CD8-positive, alpha-beta memory T cell (primary cell): ENCODE results near the gene CAPN8. TPM values are rescaled to one million over a fixed set of nuclear protein-coding genes. Genes with fewer than 3 reads are reported as not detected.

Source experiments
- CTCF ChIA-PET: fragments of 350-600 bp; sonication (Branson Sonifier 250); formaldehyde crosslinking; loops from one replicate; lab custom pipeline; 2021; ENCODE audit warnings: antibody characterized with exemption; lab: Charles Lee
- POLR2A ChIA-PET: fragments of 350-600 bp; sonication (Branson Sonifier 250); formaldehyde crosslinking; loops from one replicate; lab custom pipeline; 2021; ENCODE audit warnings: antibody characterized with exemption; lab: Charles Lee
- DNase-seq, 5 donors: peaks; one replicate each; pipeline versions ENCODE4 v3.0.0 to v3.0.0-alpha.2; 2020 to 2022; ENCODE audit warnings: mixed read lengths in 1 of 5
- H3K27ac ChIP-seq: one replicate; pipeline ENCODE4 v1.7.0; 2013; ENCODE audit warnings: low read depth, mild to moderate bottlenecking, low read length, moderate library complexity
- H3K27me3 ChIP-seq: 2 replicates; pipeline ENCODE4 v1.7.0; 2013; ENCODE audit warnings: low read length, mild to moderate bottlenecking; ENCODE audit not compliant: insufficient read depth, poor library complexity, severe bottlenecking
- H3K36me3 ChIP-seq: 2 replicates; pipeline ENCODE4 v1.7.0; 2013; ENCODE audit warnings: mild to moderate bottlenecking, low read length, moderate library complexity; ENCODE audit not compliant: insufficient read depth
- H3K4me1 ChIP-seq: 2 replicates; pipeline ENCODE4 v1.7.0; 2013; ENCODE audit warnings: mild to moderate bottlenecking, low read length, moderate library complexity; ENCODE audit not compliant: insufficient read depth
- H3K4me3 ChIP-seq: 2 replicates; pipeline ENCODE4 v1.7.0; 2013; ENCODE audit warnings: mild to moderate bottlenecking, low read length
- H3K9me3 ChIP-seq: 2 replicates; pipeline ENCODE4 v1.7.0; 2013; ENCODE audit warnings: mild to moderate bottlenecking, low read length
- H3K27ac Mint-ChIP-seq, 8 donors: one replicate each; pipeline ENCODE4 v1.8.0; 2020 to 2021; ENCODE audit warnings: mixed read lengths in 8 of 8, mild to moderate bottlenecking in 6 of 8, inconsistent platforms in 3 of 8, moderate library complexity in 3 of 8
- H3K27me3 Mint-ChIP-seq, 2 donors: one replicate each; pipeline ENCODE4 v1.8.0; 2020 to 2021; ENCODE audit warnings: mixed read lengths in 2 of 2, mild to moderate bottlenecking in 1 of 2, moderate library complexity in 1 of 2
- H3K36me3 Mint-ChIP-seq, 3 donors: one replicate each; pipeline ENCODE4 v1.8.0; 2020 to 2021; ENCODE audit warnings: mixed read lengths in 3 of 3, inconsistent platforms in 1 of 3, mild to moderate bottlenecking in 1 of 3
- H3K4me1 Mint-ChIP-seq, 3 donors: one replicate each; pipeline ENCODE4 v1.8.0; 2020 to 2021; ENCODE audit warnings: mixed read lengths in 3 of 3, inconsistent platforms in 1 of 3, mild to moderate bottlenecking in 1 of 3
- H3K4me3 Mint-ChIP-seq, 7 donors: one replicate each; pipeline ENCODE4 v1.8.0; 2020 to 2021; ENCODE audit warnings: mixed read lengths in 7 of 7, mild to moderate bottlenecking in 6 of 7, moderate library complexity in 4 of 7, inconsistent platforms in 2 of 7
- H3K9me3 Mint-ChIP-seq, 5 donors: one replicate each; pipeline ENCODE4 v1.8.0; 2020 to 2022; ENCODE audit warnings: mixed read lengths in 5 of 5, mild to moderate bottlenecking in 3 of 5, moderate library complexity in 2 of 5, inconsistent platforms in 1 of 5
- polyA plus RNA-seq: library from polyadenylated mRNA; unstranded; fragments of 300-500 nt; fragmentation: Illumina TruSeq; gene quantifications from one replicate; pipeline ENCODE4 v1.2.3, GENCODE V29; 2021
- total RNA-seq, 2 experiments: library from RNA; stranded (reverse); gene quantifications; one replicate each; pipeline ENCODE4 v1.2.3, GENCODE V29; 2021

CAPN8 gene
- total and polyA plus RNA-seq, 3 experiments from 2014 or later, result not detected

DNA sequence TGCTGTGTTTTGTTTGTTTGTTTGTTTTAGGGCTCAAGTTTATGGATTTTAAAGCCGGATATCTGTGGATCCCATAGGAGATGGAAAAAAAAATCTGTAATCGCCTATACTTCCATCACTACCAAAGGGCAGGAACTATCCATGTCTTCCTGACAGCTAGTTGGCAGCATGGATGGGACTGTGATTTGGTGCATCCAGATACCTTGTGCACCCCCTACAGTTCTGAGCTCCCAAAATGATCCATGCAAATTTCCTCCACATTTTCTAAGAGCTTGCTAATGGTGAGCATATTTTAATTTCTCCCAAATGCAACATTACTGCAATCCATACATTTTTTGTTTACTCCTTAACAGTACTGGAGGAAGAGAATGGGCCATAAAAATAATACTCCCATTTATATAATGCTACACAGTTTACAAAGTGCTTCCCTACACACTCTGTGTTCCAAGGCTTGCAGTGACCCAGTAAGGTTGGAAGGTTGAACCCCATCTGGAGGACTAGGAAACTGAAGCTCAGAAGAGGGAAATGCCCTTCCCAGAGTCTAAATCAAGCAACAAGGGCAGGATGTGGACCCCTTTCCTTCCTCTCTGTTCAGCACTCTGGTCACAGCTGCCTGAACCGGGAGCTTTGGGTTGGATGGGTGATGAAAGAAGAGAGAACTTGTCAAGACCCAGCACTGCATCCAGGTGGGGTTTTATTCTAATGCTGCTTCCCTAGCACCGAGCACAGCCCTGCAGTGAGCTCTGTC lies 48.0 kb downstream of the CAPN8 start:
- Histone ChIP-seq H3K9me3 (no peaks in the 10 kb centered on the region), H3K27ac (no peak overlapping the region), H3K4me1 (no peaks in the 10 kb centered on the region), H3K36me3 (no peaks in the 10 kb centered on the region), H3K4me3 (no peak overlapping the region), H3K27me3 (no peaks in the 10 kb centered on the region)
- ChIA-PET CTCF (no interaction called here), POLR2A (no interaction called here)
- no peaks in the 10 kb centered on the region for H3K4me1 Mint-ChIP-seq
- no peak for DNase-seq
- no peak overlapping the region for H3K4me3 Mint-ChIP-seq
- no peaks in the 10 kb centered on the region for H3K9me3 Mint-ChIP-seq
- H3K27ac Mint-ChIP-seq, result no peak overlapping the region
- peaks cover 0 to 4% of the 10 kb centered on the region in 2 donors for H3K27me3 Mint-ChIP-seq
- H3K36me3 Mint-ChIP-seq, result no peaks in the 10 kb centered on the region

DNA sequence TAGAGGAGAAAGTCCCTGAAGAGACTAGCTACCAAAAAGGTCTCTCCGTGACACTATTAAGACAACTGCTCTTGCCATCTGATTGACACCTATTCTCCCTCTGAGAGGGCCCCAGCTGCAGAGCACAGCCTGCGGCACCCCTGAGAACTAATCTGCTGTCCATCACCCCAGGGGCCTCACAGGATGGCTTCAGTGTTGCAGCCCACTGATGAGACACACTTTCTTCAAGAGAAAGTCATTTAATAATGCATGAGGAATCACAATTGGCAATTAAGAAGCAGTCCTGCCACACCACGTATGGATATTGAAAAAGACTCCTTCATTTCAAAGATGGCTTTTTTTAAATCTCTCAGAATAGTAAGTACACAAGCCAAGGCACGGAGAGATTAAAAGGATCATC lies 48.9 kb downstream of the CAPN8 start:
- DNase-seq, result no peak
- POLR2A ChIA-PET, result no interaction called here
- Histone ChIP-seq H3K27me3 (no peaks in the 10 kb centered on the region), H3K27ac (no peak overlapping the region), H3K36me3 (no peaks in the 10 kb centered on the region), H3K4me1 (no peaks in the 10 kb centered on the region), H3K9me3 (no peaks in the 10 kb centered on the region), H3K4me3 (no peak overlapping the region)
- Mint-ChIP-seq H3K36me3 (no peaks in the 10 kb centered on the region), H3K4me3 (no peak overlapping the region), H3K9me3 (no peaks in the 10 kb centered on the region), H3K27me3 (peaks cover 0 to 4% of the 10 kb centered on the region in 2 donors), H3K27ac (no peak overlapping the region), H3K4me1 (no peaks in the 10 kb centered on the region)
- CTCF ChIA-PET, result no interaction called here

DNA sequence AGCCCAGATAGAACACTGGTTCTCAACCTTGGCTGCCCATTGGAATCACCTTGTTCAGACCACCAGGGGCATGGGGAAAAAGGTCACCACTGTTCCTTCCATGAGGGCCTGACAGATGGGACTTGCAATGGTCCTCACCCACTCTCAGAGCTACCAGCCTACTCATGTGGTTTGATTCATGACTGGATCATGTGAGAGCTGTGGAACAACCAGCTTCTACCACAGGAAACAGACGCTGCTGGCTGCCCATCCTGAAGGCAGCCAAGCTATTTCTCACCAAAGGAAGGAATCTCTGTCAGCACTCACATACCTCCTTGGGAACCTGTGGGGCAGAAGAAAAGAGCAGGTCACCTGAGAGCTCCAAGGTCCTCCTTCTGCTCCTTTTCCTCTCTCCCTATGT lies 53.6 kb downstream of the CAPN8 start:
- Histone ChIP-seq H3K27ac (no peak overlapping the region), H3K36me3 (no peaks in the 10 kb centered on the region), H3K9me3 (no peaks in the 10 kb centered on the region), H3K4me1 (no peaks in the 10 kb centered on the region), H3K27me3 (no peaks in the 10 kb centered on the region), H3K4me3 (no peak overlapping the region)
- ChIA-PET POLR2A (no interaction called here), CTCF (interaction anchor here (1.1 kb wide), 1 partner anchor 55 kb away, joined by 3 read pairs; no protein-coding TSS in a partner anchor)
- H3K9me3 Mint-ChIP-seq, result no peaks in the 10 kb centered on the region
- no peaks in the 10 kb centered on the region for H3K4me1 Mint-ChIP-seq
- no peaks in the 10 kb centered on the region for H3K27me3 Mint-ChIP-seq
- no peak for DNase-seq
- no peaks in the 10 kb centered on the region for H3K36me3 Mint-ChIP-seq
- H3K27ac Mint-ChIP-seq, result peak overlapping the region in 1 of 8 donors; percentile 52
- no peak overlapping the region for H3K4me3 Mint-ChIP-seq

DNA sequence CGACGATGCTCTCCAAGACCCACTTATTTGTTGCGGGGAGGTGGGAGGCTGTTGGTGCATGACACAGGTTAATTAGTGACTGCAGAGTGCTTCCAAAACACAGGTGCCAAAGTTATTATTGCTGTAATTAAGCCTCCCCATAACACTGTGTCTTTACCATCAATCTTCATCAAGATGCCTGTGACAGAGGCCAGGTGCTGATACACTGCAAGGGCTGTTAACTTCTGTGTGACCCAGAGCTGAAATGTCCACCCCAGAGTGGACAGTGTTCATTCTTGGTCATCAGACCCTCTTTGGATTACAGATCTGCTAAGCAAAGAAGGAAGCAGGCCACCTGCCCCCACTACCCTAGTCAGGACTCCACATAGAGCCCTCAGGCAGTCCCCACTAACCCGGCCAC lies 55.5 kb downstream of the CAPN8 start:
- H3K27me3 Mint-ChIP-seq, result no peaks in the 10 kb centered on the region
- ChIA-PET POLR2A (no interaction called here), CTCF (interaction anchor here (0.5 to 1.1 kb wide), 2 partner anchors 53 to 459 kb away, joined by 3 to 5 read pairs; no protein-coding TSS in a partner anchor)
- Histone ChIP-seq H3K9me3 (no peaks in the 10 kb centered on the region), H3K27me3 (no peaks in the 10 kb centered on the region), H3K27ac (no peak overlapping the region), H3K4me3 (no peak overlapping the region), H3K36me3 (no peaks in the 10 kb centered on the region), H3K4me1 (no peaks in the 10 kb centered on the region)
- DNase-seq, result no peak
- H3K36me3 Mint-ChIP-seq, result no peaks in the 10 kb centered on the region
- no peak overlapping the region for H3K4me3 Mint-ChIP-seq
- H3K4me1 Mint-ChIP-seq, result no peaks in the 10 kb centered on the region
- no peaks in the 10 kb centered on the region for H3K9me3 Mint-ChIP-seq
- no peak overlapping the region for H3K27ac Mint-ChIP-seq

DNA sequence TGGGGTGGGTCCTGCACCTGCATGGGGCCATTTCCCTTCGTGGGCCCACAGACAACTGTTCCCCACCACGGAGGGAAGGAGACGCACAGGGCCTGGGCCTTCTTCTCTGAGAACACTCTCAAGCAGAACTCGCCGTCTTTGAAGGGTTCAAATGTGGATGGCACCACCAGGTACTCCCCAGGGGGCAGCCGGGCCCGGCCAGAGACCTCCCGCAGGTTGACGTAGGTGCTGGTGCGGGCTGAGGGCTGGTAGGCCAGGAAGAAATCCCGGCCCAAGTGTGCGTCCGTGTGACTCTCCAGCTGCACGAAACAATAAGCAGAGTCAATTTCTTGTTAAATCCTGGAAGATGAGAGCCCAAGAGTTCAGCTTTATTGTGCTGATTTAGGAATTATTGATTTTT lies 56.4 kb downstream of the CAPN8 start:
- Mint-ChIP-seq H3K27me3 (no peaks in the 10 kb centered on the region), H3K4me3 (no peak overlapping the region), H3K4me1 (no peaks in the 10 kb centered on the region), H3K27ac (no peak overlapping the region), H3K36me3 (no peaks in the 10 kb centered on the region), H3K9me3 (no peaks in the 10 kb centered on the region)
- no peak overlapping the region for H3K4me3 ChIP-seq
- no peaks in the 10 kb centered on the region for H3K4me1 ChIP-seq
- no peak for DNase-seq
- H3K27me3 ChIP-seq, result no peaks in the 10 kb centered on the region
- ChIA-PET CTCF (interaction anchor here (0.7 to 1.1 kb wide), 2 partner anchors 52 to 56 kb away, joined by 3 to 5 read pairs; no protein-coding TSS in a partner anchor), POLR2A (no interaction called here)
- H3K27ac ChIP-seq, result no peak overlapping the region
- no peaks in the 10 kb centered on the region for H3K36me3 ChIP-seq
- no peaks in the 10 kb centered on the region for H3K9me3 ChIP-seq

DNA sequence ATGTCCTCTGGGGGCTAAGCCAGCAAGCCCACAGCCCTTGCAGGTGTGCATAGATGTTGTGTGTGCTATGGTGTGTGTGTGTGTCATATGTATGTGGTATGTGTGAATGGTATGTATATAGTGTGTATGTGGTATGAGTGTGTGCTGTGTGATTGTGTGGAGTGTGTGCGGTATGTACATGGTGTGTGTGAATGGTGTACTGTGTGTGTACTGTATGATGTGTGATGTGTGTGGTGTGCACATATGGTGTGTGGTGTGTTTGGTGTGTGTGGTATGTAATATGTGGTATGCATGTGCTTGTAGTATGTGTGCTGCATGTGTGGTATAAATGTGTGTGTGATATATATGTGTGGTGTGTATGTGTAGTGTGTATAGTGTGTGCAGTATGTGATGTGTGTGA lies 107.0 kb downstream of the CAPN8 start:
- Histone ChIP-seq H3K36me3 (no peaks in the 10 kb centered on the region), H3K4me1 (no peaks in the 10 kb centered on the region), H3K27ac (no peak overlapping the region), H3K27me3 (no peaks in the 10 kb centered on the region), H3K9me3 (no peaks in the 10 kb centered on the region), H3K4me3 (no peak overlapping the region)
- POLR2A ChIA-PET, result no interaction called here
- no peaks in the 10 kb centered on the region for H3K36me3 Mint-ChIP-seq
- H3K9me3 Mint-ChIP-seq, result no peaks in the 10 kb centered on the region
- H3K4me3 Mint-ChIP-seq, result no peak overlapping the region
- CTCF ChIA-PET, result no interaction called here
- H3K27me3 Mint-ChIP-seq, result no peaks in the 10 kb centered on the region
- no peak overlapping the region for H3K27ac Mint-ChIP-seq
- no peak for DNase-seq
- H3K4me1 Mint-ChIP-seq, result no peaks in the 10 kb centered on the region

DNA sequence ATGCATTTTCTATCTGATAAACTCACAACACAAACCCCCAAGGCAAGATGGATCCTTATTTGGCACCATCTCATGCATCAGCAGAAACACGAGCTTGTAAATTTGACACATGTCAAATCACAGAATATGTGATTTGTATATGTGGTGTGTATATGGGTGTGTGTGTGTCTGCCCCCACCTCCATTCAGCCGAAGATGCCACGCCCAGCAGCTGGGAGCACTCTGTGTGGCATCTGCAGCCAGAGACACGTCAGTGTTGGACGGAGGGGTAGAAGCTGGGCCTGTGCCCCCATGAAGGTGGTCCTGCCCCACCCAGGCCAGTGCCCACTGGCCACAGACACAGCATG lies 108.4 kb downstream of the CAPN8 start:
- H3K4me3 Mint-ChIP-seq, result no peak overlapping the region
- H3K4me3 ChIP-seq, result no peak overlapping the region

DNA sequence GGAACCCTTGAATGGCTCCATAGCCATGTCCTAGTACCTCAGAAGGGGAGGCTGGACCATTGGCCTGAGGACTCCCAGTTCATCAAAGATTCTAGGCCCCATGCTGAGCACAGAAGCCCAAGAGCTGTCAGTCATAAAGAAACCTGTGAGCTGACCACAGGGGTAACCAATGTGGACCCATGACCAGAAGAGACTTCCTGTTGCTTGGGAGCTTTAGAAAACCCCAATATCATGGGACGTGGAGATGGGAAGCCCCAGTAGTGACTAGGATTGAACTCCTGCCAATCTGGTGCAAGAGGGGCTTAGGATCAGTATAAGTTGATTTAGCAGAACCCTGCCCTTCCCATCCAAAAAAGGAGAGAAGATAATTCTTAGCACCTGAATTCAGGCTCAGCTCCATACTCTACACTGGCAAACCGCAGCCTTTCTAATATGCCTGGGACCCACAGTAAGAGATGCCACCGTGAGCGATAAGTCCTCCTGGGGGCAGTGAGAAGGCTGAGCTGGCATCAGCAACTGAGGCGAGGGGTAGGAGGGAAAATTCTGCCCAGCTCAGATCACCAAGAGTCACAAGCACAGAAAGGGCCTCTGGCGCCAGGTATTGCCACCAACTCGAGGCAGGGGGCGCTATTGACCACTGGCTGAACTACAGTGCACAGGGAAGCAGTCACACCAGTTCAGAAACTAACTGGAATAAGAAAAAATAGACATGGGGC lies 108.9 kb downstream of the CAPN8 start:
- DNase-seq, result no peak
- Mint-ChIP-seq H3K27me3 (peaks cover 2 to 4% of the 10 kb centered on the region in 2 donors), H3K4me1 (no peaks in the 10 kb centered on the region), H3K27ac (no peak overlapping the region), H3K9me3 (no peaks in the 10 kb centered on the region), H3K4me3 (no peak overlapping the region), H3K36me3 (no peaks in the 10 kb centered on the region)
- no peaks in the 10 kb centered on the region for H3K36me3 ChIP-seq
- no peak overlapping the region for H3K4me3 ChIP-seq
- CTCF ChIA-PET, result interaction anchor here (1.2 to 1.5 kb wide), 3 partner anchors 53 to 58 kb away, joined by 3 to 5 read pairs (median 4); no protein-coding TSS in a partner anchor
- H3K27ac ChIP-seq, result no peak overlapping the region
- H3K9me3 ChIP-seq, result no peaks in the 10 kb centered on the region
- POLR2A ChIA-PET, result no interaction called here
- H3K4me1 ChIP-seq, result no peaks in the 10 kb centered on the region
- H3K27me3 ChIP-seq, result no peaks in the 10 kb centered on the region

More for the DNA sequence above, 108.4 kb downstream of the CAPN8 start:
- Mint-ChIP-seq H3K4me1 (no peaks in the 10 kb centered on the region), H3K9me3 (no peaks in the 10 kb centered on the region), H3K36me3 (no peaks in the 10 kb centered on the region), H3K27me3 (no peaks in the 10 kb centered on the region), H3K27ac (no peak overlapping the region)
- Histone ChIP-seq H3K9me3 (no peaks in the 10 kb centered on the region), H3K4me1 (no peaks in the 10 kb centered on the region), H3K27me3 (no peaks in the 10 kb centered on the region), H3K27ac (no peak overlapping the region), H3K36me3 (no peaks in the 10 kb centered on the region)
- POLR2A ChIA-PET, result no interaction called here
- CTCF ChIA-PET, result interaction anchor here (1.2 to 1.5 kb wide), 3 partner anchors 52 to 57 kb away, joined by 3 to 5 read pairs (median 4); no protein-coding TSS in a partner anchor
- DNase-seq, result no peak
